Ecto neural progenitor cell (in vitro differentiated cells): ENCODE results near the gene LRRC58.
"Not testable (repeated sequence)": the region's sequence is repeated elsewhere in the genome, so short reads cannot be mapped to it uniquely, and the experiment has no call there.

Source experiments
- DNase-seq: peaks from one replicate; pipeline ENCODE4 v3.0.0-alpha.2; 2018; ENCODE audit warnings: low spot score

LRRC58 gene

DNA sequence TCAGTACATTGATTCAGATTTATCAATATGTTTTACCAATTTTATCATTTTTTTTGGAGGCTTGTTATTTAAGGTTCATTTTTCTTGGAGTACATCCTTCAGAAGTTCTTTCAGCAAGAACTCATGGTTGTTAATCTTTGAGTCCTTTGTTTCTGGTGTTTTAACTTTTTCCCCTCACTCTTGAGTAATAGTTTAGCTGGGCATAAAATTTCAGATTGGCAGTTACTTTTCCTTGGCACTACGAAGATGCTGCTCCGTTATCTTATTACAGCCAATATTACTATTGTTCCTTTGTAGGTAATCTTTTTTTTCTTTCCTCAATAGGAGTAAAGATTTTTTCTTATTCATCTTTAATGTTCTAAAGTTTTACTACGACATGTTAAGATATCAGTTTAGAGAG is 9.8 kb downstream of the LRRC58 start:
- DNase-seq: no peak

GRCh38 chr3:120338517-120338916 is 10.6 kb downstream of the LRRC58 start:
- no peak for DNase-seq

DNA sequence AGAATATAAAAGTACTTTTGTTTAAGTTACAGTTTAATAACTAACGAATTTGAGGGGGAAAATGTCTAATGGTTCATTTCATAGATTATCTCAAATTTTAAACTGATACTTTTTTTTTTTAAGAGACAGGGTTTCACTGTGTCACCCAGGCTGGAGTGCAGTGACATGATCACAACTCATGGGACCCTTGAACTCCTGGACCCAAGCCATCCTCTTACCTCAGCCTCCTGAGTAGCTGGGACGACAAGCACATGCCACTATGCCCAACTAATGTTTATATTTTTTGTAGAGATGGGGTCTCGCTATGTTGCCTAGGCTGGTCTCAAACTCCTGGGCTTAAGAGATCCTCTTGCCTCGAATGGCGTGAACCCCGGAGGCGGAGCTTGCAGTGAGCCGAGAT is 16.5 kb downstream of the LRRC58 start:
- no peak for DNase-seq

- DNase-seq: no peak
Measured at GRCh38 chr3:120331076-120331475, 18.1 kb downstream of the LRRC58 start.

GRCh38 chr3:120326784-120327183 is 22.4 kb downstream of the LRRC58 start:
- DNase-seq: no peak

GRCh38 chr3:120324190-120324589 is 25.0 kb downstream of the LRRC58 start:
- no peak for DNase-seq

- not testable (repeated sequence) for DNase-seq
Measured at GRCh38 chr3:120323761-120324160, 25.4 kb downstream of the LRRC58 start.

- no peak for DNase-seq
Measured at GRCh38 chr3:120311863-120312794, 37.0 kb downstream of the LRRC58 start.

GRCh38 chr3:120306519-120307455 is 42.4 kb downstream of the LRRC58 start:
- no peak for DNase-seq

DNA sequence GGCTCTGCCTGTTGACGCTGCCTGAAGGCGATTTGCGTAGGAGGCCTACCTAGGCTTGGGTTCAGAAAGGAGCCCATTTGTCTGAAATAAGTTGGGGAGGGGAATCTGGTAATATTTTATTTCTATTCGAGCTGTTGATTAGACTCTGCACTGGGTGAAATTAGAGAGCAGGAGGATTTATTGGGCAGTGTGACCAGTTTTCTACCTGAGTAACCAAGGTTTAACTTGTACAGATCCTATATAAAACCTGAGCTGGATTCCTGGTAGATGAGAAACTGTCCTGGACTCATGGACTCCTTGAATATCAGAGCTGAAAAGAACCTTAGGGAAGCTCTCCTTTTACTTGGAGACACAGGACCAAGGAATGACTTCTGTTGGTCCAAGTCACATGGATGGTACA is 44.5 kb downstream of the LRRC58 start:
- DNase-seq: no peak

GRCh38 chr3:120302361-120302760 is 46.8 kb downstream of the LRRC58 start:
- DNase-seq: no peak

- DNase-seq: no peak
Measured at GRCh38 chr3:120300971-120301370, 48.2 kb downstream of the LRRC58 start.

DNA sequence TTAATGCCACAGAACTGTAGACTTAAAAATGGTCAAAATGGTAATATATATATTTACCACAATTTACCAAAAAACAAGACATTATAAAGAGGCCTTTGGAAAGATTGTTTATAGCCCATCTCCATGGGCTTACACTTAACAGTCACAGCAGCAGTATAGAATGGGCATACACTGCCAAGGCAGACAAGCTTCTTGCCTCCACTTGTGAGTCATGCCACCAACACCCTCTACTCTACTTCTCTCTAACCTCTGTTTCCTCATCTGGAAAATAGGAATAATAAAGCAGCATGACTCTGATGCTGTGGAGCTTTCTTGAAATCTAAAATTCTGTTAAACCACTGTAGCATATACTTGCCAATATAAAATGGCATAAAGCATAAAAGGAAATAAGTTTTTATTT is 49.8 kb downstream of the LRRC58 start:
- DNase-seq: no peak

- DNase-seq: no peak
Measured at GRCh38 chr3:120298996-120299395, 50.2 kb downstream of the LRRC58 start.

- DNase-seq: not testable (repeated sequence)
Measured at GRCh38 chr3:120291552-120291951, 57.6 kb downstream of the LRRC58 start.

DNA sequence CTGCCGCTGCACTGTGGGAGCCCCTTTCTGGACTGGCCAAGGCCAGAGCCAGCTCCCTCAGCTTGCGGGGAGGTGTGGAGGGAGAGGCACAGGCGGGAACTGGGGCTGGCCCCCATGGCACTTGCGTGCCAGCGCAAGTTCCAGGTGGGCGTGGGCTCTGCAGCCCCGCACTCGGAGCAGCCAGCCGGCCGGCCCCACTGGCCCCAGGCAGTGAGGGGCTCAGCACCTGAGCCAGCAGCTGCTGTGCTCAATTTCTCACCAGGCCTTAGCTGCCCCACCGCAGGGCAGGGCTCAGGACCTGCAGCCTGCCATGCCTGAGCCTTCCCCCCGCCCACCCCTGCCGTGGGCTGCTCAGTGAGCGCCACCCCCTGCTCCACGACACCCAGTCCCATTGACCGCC is 59.5 kb downstream of the LRRC58 start:
- no peak for DNase-seq

DNA sequence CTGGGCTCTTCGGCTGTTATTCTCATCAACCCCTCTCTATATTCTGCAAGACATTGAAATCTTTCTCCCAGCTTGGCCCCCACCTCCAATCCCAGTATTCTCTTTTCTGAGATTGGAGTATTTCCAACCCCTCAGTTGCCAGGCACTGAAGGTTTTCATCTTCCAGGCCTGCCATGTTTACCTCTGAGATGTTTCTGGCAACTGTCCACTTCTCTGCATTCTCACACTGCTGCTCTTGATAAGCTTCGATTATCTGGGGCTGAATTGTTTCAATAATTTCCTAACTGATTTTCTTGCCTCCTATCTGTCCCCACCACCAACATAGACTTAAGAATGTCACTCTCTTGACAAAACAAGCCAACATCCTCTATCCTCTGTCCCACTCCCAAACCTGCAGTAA is 62.7 kb downstream of the LRRC58 start:
- DNase-seq: no peak

DNA sequence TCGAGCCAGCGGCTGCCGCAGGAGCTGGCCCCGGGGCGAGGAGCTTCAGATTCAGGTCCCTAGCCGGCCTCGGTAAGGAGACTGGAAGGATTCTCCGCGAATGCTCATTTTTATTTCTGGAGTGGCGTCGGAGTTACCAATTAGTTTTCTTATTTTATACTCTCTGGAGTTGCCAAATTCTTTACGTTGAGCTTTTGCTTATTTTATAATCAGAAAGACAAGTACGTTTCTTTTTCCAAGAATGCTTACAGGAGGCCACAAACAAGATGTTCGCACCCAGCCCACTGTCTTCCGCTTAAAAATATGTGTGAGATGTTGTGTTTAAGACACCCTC is 63.7 kb downstream of the LRRC58 start:
- DNase-seq: no peak

GRCh38 chr3:120284747-120285507 is 64.2 kb downstream of the LRRC58 start, which contains the start of gene GPR156:
Gene GPR156 (minus strand): TSS chr3:120285222. CDS start chr3:120244098, 41,124 bp downstream.
- peak; percentile 63 for DNase-seq

DNA sequence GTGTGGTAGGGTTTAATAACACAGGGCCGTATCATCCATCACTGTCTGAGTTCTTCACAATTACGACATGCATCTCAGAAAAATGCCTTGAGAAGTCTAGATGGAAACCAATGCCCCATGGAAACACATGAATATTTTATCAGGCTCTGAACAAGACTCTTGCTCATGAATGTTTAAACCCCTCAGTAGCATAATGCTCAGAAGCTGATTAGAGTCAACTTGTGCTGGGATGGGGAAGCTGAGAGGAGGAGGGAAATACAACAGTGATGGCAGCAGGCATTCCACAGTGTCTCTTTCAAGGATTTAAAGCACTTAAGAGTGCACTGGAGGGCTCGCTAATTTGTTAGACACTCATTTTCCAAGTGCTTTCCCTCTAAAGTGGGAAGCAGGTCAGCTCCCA is 67.9 kb downstream of the LRRC58 start:
- DNase-seq: no peak

DNA sequence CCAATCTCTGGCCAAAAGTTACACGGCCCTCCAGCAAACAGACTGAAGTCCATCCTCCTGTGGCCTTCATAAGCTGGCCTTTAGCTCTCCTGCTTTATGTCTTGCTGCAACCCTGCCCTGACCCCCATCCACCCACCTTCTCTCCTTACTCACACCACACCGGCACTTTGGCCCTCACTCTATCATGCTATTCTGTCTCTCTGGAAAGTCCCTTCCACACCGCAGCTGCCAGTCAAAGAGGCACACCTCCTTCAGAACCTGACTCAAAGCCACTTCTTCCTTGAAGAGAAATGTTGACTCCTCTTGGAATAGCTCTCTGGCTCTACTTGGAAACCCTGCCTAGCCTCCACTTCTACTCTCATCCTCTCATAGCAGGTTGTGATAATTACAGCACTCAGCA is 68.6 kb downstream of the LRRC58 start:
- DNase-seq: no peak

GRCh38 chr3:120280026-120280425 is 69.1 kb downstream of the LRRC58 start:
- no peak for DNase-seq
